Measurements from ENCODE around the gene RTN4. TPM values are rescaled to one million over a fixed set of nuclear protein-coding genes. Genes with fewer than 3 reads are reported as not detected.
"Not testable (repeated sequence)": the region's sequence is repeated elsewhere in the genome, so short reads cannot be mapped to it uniquely, and the experiment has no call there.

Gene RTN4
- total RNA-seq, 2 donors from 2014 or later, result 253 to 331 TPM

GRCh38 chr2:55078956-55079355 is 28.7 kb upstream of the RTN4 start:
- Histone ChIP-seq H3K4me3 (no peak overlapping the region), H3K9me3 (no peaks in the 10 kb centered on the region), H3K27me3 (replicated peaks; ENCODE audit: insufficient read depth) (no peaks in the 10 kb centered on the region), H3K36me3 (no peaks in the 10 kb centered on the region), H3K27ac (no peak overlapping the region), H3K4me1 (ENCODE audit: control insufficient read depth in 1 of 2, low read depth in 2 of 2) (no peaks in the 10 kb centered on the region)
- ATAC-seq (ENCODE audit: insufficient number of reproducible peaks, low FRiP score, low read depth) (no peak), DNase-seq (ENCODE audit: low spot score) (no peak)
- TF ChIP-seq, protein P1, sequence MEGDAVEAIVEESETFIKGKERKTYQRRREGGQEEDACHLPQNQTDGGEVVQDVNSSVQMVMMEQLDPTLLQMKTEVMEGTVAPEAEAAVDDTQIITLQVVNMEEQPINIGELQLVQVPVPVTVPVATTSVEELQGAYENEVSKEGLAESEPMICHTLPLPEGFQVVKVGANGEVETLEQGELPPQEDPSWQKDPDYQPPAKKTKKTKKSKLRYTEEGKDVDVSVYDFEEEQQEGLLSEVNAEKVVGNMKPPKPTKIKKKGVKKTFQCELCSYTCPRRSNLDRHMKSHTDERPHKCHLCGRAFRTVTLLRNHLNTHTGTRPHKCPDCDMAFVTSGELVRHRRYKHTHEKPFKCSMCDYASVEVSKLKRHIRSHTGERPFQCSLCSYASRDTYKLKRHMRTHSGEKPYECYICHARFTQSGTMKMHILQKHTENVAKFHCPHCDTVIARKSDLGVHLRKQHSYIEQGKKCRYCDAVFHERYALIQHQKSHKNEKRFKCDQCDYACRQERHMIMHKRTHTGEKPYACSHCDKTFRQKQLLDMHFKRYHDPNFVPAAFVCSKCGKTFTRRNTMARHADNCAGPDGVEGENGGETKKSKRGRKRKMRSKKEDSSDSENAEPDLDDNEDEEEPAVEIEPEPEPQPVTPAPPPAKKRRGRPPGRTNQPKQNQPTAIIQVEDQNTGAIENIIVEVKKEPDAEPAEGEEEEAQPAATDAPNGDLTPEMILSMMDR (IDR thresholded peaks at IDR 0.05), result no peak

- Histone ChIP-seq H3K9me3 (no peaks in the 10 kb centered on the region), H3K36me3 (no peaks in the 10 kb centered on the region), H3K27ac (no peak overlapping the region), H3K4me3 (no peak overlapping the region), H3K4me1 (ENCODE audit: control insufficient read depth in 1 of 2, low read depth in 2 of 2) (no peaks in the 10 kb centered on the region), H3K27me3 (replicated peaks; ENCODE audit: insufficient read depth) (no peaks in the 10 kb centered on the region)
- DNase-seq (ENCODE audit: low spot score), result no peak
- TF ChIP-seq, protein P1 (IDR thresholded peaks at IDR 0.05), result no peak
- ATAC-seq (ENCODE audit: insufficient number of reproducible peaks, low FRiP score, low read depth), result no peak
These were observed 26.5 kb upstream of the RTN4 start for GRCh38 chr2:55076721-55077120.

GRCh38 chr2:55076019-55076418 is 25.8 kb upstream of the RTN4 start:
- H3K9me3 ChIP-seq, result not testable (repeated sequence)

GRCh38 chr2:55073000-55073983 is 23.0 kb upstream of the RTN4 start:
- Histone ChIP-seq H3K27me3 (replicated peaks; ENCODE audit: insufficient read depth) (no peaks in the 10 kb centered on the region), H3K36me3 (no peaks in the 10 kb centered on the region), H3K4me1 (ENCODE audit: control insufficient read depth in 1 of 2, low read depth in 2 of 2) (no peaks in the 10 kb centered on the region), H3K27ac (no peak overlapping the region), H3K9me3 (no peaks in the 10 kb centered on the region), H3K4me3 (no peak overlapping the region)
- ATAC-seq (ENCODE audit: insufficient number of reproducible peaks, low FRiP score, low read depth) (no peak), DNase-seq (ENCODE audit: low spot score) (no peak)
- TF ChIP-seq, protein P1 (IDR thresholded peaks at IDR 0.05), result no peak

More at GRCh38 chr2:55076019-55076418, 25.8 kb upstream of the RTN4 start:
- not testable (repeated sequence) for H3K27me3 ChIP-seq (replicated peaks; ENCODE audit: insufficient read depth); DNase-seq (ENCODE audit: low spot score); H3K4me3 ChIP-seq; H3K36me3 ChIP-seq; ATAC-seq (ENCODE audit: insufficient number of reproducible peaks, low FRiP score, low read depth); H3K4me1 ChIP-seq (ENCODE audit: control insufficient read depth in 1 of 2, low read depth in 2 of 2); H3K27ac ChIP-seq

GRCh38 chr2:55063713-55064323 is 13.6 kb upstream of the RTN4 start:
- DNase-seq (ENCODE audit: low spot score) (no peak), ATAC-seq (ENCODE audit: insufficient number of reproducible peaks, low FRiP score, low read depth) (no peak)
- Histone ChIP-seq H3K4me1 (ENCODE audit: control insufficient read depth in 1 of 2, low read depth in 2 of 2) (no peaks in the 10 kb centered on the region), H3K27ac (no peak overlapping the region), H3K36me3 (no peaks in the 10 kb centered on the region), H3K27me3 (replicated peaks; ENCODE audit: insufficient read depth) (no peaks in the 10 kb centered on the region), H3K9me3 (no peaks in the 10 kb centered on the region), H3K4me3 (no peak overlapping the region)
- TF ChIP-seq, protein P1 (IDR thresholded peaks at IDR 0.05), result no peak

Measured in thoracic aorta (tissue), 2 donors.